ENCODE data around the gene IGFL2. TPM values are rescaled to one million over a fixed set of nuclear protein-coding genes. Genes with fewer than 3 reads are reported as not detected.

The IGFL2 gene
- total RNA-seq, 1 donor from 2014 or later: 0.23 TPM

- H3K9me3 Mint-ChIP-seq: no peaks in the 10 kb centered on the region
- no peak overlapping the region for H3K4me3 Mint-ChIP-seq
- H3K4me1 Mint-ChIP-seq (ENCODE audit: low read depth): peaks cover 16% of the 10 kb centered on the region
- H3K36me3 Mint-ChIP-seq (ENCODE audit: low read depth): no peaks in the 10 kb centered on the region
- no peak for DNase-seq (ENCODE audit: low spot score)
- peaks cover 3% of the 10 kb centered on the region for H3K27me3 Mint-ChIP-seq (ENCODE audit: insufficient read depth)
- H3K27ac Mint-ChIP-seq: no peak overlapping the region
- intact Hi-C loops (cut with micrococcal nuclease): no loop called here
Observed at GRCh38 chr19:46210669-46211068, 62.6 kb downstream of the IGFL2 start.

Other genes starting within 250 kb of the IGFL2 start
- gene MYPOP, start 245.6 kb upstream of the IGFL2 start, total RNA-seq: 6.9 and 7.2 TPM in 2 replicates
- not detected in 2 replicates for gene NANOS2, start 233.5 kb upstream of the IGFL2 start, total RNA-seq
- not detected in 2 replicates for gene NOVA2, start 174.4 kb upstream of the IGFL2 start, total RNA-seq
- 24.0 and 24.1 TPM in 2 replicates for gene CCDC61, start 152.8 kb upstream of the IGFL2 start, total RNA-seq
- not detected in 2 replicates for gene PGLYRP1, start 125.2 kb upstream of the IGFL2 start, total RNA-seq
- not detected in 2 replicates for gene IGFL4, start 107.2 kb upstream of the IGFL2 start, total RNA-seq
- not detected in 2 replicates for gene IGFL3, start 23.6 kb upstream of the IGFL2 start, total RNA-seq
- not detected in 2 replicates for gene IGFL1, start 81.5 kb downstream of the IGFL2 start, total RNA-seq
- not detected in 2 replicates for gene HIF3A, start 148.8 kb downstream of the IGFL2 start, total RNA-seq
- gene PPP5C, start 198.8 kb downstream of the IGFL2 start, total RNA-seq: 160 and 173 TPM in 2 replicates